ENCODE measurements around the gene OR5K2. TPM values are rescaled to one million over a fixed set of nuclear protein-coding genes. Genes with fewer than 3 reads are reported as not detected.
A peak's percentile ranks its signal among the peaks of the same experiment; 100 is the strongest.

Gene OR5K2
- total RNA-seq, 4 donors from 2014 or later: not detected

GRCh38 chr3:98519351-98519750, 21.9 kb downstream of the OR5K2 start:
- WGBS: 100% methylated on average over 1 of the region's 1 CpG
- peaks cover 20% of the 10 kb centered on the region for H3K36me3 ChIP-seq
- no peaks in the 10 kb centered on the region for H3K27me3 ChIP-seq
- no peak overlapping the region for H3K27ac ChIP-seq
- H3K4me3 ChIP-seq: no peak overlapping the region
- no peaks in the 10 kb centered on the region for H3K9me3 ChIP-seq
- no peak for DNase-seq (ENCODE audit: low spot score in 2 of 2)
- peaks cover 26% of the 10 kb centered on the region for H3K4me1 ChIP-seq
- TF ChIP-seq POLR2A (IDR thresholded peaks at IDR 0.05) (no peak), CTCF (IDR thresholded peaks at IDR 0.05) (no peak), POLR2AphosphoS5 (IDR thresholded peaks at IDR 0.05) (no peak)

GRCh38 chr3:98521897-98522543, 24.5 kb downstream of the OR5K2 start:
- DNase-seq (ENCODE audit: low spot score in 2 of 2): peak in 1 of 2 donors; percentile 71
- H3K4me3 ChIP-seq: peak overlapping the region; percentile 83

GRCh38 chr3:98522544-98523281, 25.2 kb downstream of the OR5K2 start, which contains the start of gene CLDND1:
Gene CLDND1, minus strand, starts transcription at chr3:98522902. Its CDS starts 1,478 bp downstream, at chr3:98521424.
- 0% methylated on average over 31 of the region's 63 CpGs for WGBS
- no peaks in the 10 kb centered on the region for H3K27me3 ChIP-seq
- DNase-seq (ENCODE audit: low spot score in 2 of 2): peak; percentile 97 to 98
- H3K9me3 ChIP-seq: no peaks in the 10 kb centered on the region
- H3K4me3 ChIP-seq: peak within 1 kb of the TSS; percentile 83
- H3K4me1 ChIP-seq: peaks cover 26% of the 10 kb centered on the region
- H3K36me3 ChIP-seq: peaks cover 7% of the 10 kb centered on the region
- peak within 1 kb of the TSS; percentile 97 for H3K27ac ChIP-seq
- TF ChIP-seq POLR2AphosphoS5 (IDR thresholded peaks at IDR 0.05) (no peak), POLR2A (IDR thresholded peaks at IDR 0.05) (peak in 1 of 2 donors; percentile 79), CTCF (IDR thresholded peaks at IDR 0.05) (no peak)

More at GRCh38 chr3:98521897-98522543, 24.5 kb downstream of the OR5K2 start:
- Histone ChIP-seq H3K9me3 (no peaks in the 10 kb centered on the region), H3K36me3 (peaks cover 10% of the 10 kb centered on the region), H3K27me3 (no peaks in the 10 kb centered on the region), H3K4me1 (peaks cover 26% of the 10 kb centered on the region), H3K27ac (peak overlapping the region; percentile 97)
- WGBS: 1% methylated on average over 16 of the region's 16 CpGs
- TF ChIP-seq POLR2AphosphoS5 (IDR thresholded peaks at IDR 0.05): no peak
- TF ChIP-seq POLR2A (IDR thresholded peaks at IDR 0.05): no peak
- no peak for TF ChIP-seq EP300 (IDR thresholded peaks at IDR 0.05)

GRCh38 chr3:98525494-98525893, 28.0 kb downstream of the OR5K2 start:
- WGBS: 86% methylated on average over 6 of the region's 6 CpGs

More at GRCh38 chr3:98525494-98525893, 28.0 kb downstream of the OR5K2 start:
- DNase-seq (ENCODE audit: low spot score in 2 of 2): no peak
- Histone ChIP-seq H3K27me3 (no peaks in the 10 kb centered on the region), H3K9me3 (no peaks in the 10 kb centered on the region), H3K4me1 (peaks cover 18% of the 10 kb centered on the region), H3K4me3 (no peak overlapping the region), H3K27ac (no peak overlapping the region), H3K36me3 (no peaks in the 10 kb centered on the region)
- TF ChIP-seq EP300 (IDR thresholded peaks at IDR 0.05): no peak
- no peak for TF ChIP-seq POLR2A (IDR thresholded peaks at IDR 0.05)
- TF ChIP-seq POLR2AphosphoS5 (IDR thresholded peaks at IDR 0.05): no peak
- no peak for TF ChIP-seq CTCF (IDR thresholded peaks at IDR 0.05)

All from suprapubic skin (tissue), 4 donors.